HepG2 (cell line): ENCODE measurements around the gene DZIP1L. TPM values are rescaled to one million over a fixed set of nuclear protein-coding genes. Genes with fewer than 3 reads are reported as not detected.

Experiments used
- ATAC-seq: fragments of 200-7000 bp; cut with Tn5 transposase; 3 replicates; pipeline ENCODE4 v1.9.1; 2020; ENCODE audit warnings: mild to moderate bottlenecking, moderate library complexity
- BruUV-seq: library from RNA; stranded (reverse); fragments of 400-500 nt; replicated peaks from 2 replicates; lab custom pipeline; 2021; lab: Mats Ljungman, UMichigan
- CTCF ChIA-PET: fragments of 300-600 bp; formaldehyde crosslinking; extraction: SDS; loops from one replicate; lab custom pipeline; 2021; ENCODE audit warnings: low total read pairs, inconsistent platforms, low intra/inter-chr PET ratio; lab: Yijun Ruan, JAX
- POLR2A ChIA-PET: fragments of 350-600 bp; sonication (Branson Sonifier 250); formaldehyde crosslinking; loops from one replicate; lab custom pipeline; 2020; ENCODE audit warnings: antibody characterized with exemption, inconsistent platforms; lab: Yijun Ruan, JAX
- DNase-seq: peaks from one replicate; pipeline ENCODE4 v3.0.0-alpha.2; 2015; ENCODE audit warnings: low spot score
- FAIRE-seq: peaks from 3 replicates; lab custom pipeline; 2011; peaks lifted over from hg19 to GRCh38; lab: Jason Lieb, UNC
- H2AFZ ChIP-seq: one replicate; pipeline ENCODE4 v1.6.1; 2011; ENCODE audit warnings: low read length, inconsistent platforms
- H3K27ac ChIP-seq: fragments of 300-600 bp; 3 replicates; pipeline ENCODE4 v1.8.0; 2011; ENCODE audit warnings: mixed run types, mild to moderate bottlenecking, mixed read lengths, low read length, inconsistent platforms; ENCODE audit not compliant: insufficient read depth; ENCODE audit errors: extremely low read length
- H3K27me3 ChIP-seq, 2 experiments: fragments of 200-600 bp in 1 of 2; 2 replicates in 1 of 2; 3 replicates in 1 of 2; pipeline versions ENCODE4 v1.6.0 to v1.8.0; 2011; ENCODE audit warnings: low read length in 2 of 2, mild to moderate bottlenecking in 2 of 2, moderate library complexity in 2 of 2, inconsistent platforms in 1 of 2; ENCODE audit not compliant: insufficient read depth in 2 of 2, control insufficient read depth in 1 of 2
- H3K36me3 ChIP-seq, 2 experiments: fragments of 200-600 bp in 1 of 2; replicated peaks in 1 of 2; 2 replicates in 1 of 2; 3 replicates in 1 of 2; pipeline versions ENCODE4 v1.5.1 to v1.8.0; 2011; ENCODE audit warnings: low read length in 2 of 2, inconsistent platforms in 1 of 2; ENCODE audit not compliant: insufficient read depth in 2 of 2, control insufficient read depth in 1 of 2
- H3K4me1 ChIP-seq: 2 replicates; pipeline ENCODE4 v1.5.1; 2012; ENCODE audit warnings: low read length, inconsistent platforms; ENCODE audit not compliant: insufficient read depth
- H3K4me2 ChIP-seq: 2 replicates; pipeline ENCODE4 v1.6.0; 2011; ENCODE audit warnings: low read depth, low read length, inconsistent platforms
- H3K4me3 ChIP-seq, 3 experiments: fragments of 200-600 bp in 1 of 3; sonication (generic), shearing (Covaris generic) in 1 of 3; replicated peaks in 1 of 3; 2 replicates each; pipeline ENCODE4 v1.5.1; 2011 to 2016; ENCODE audit warnings: low read length in 3 of 3, inconsistent platforms in 2 of 3, low read depth in 2 of 3, mild to moderate bottlenecking in 2 of 3, control low read depth in 1 of 3, mixed read lengths in 1 of 3; ENCODE audit not compliant: insufficient read depth in 1 of 3
- H3K79me2 ChIP-seq: one replicate; pipeline ENCODE4 v1.6.1; 2011; ENCODE audit warnings: low read length, inconsistent platforms; ENCODE audit not compliant: insufficient read depth
- H3K9ac ChIP-seq: 2 replicates; pipeline ENCODE4 v1.6.0; 2011; ENCODE audit warnings: mild to moderate bottlenecking, low read depth, low read length, inconsistent platforms; ENCODE audit not compliant: insufficient read depth
- H3K9me3 ChIP-seq: 2 replicates; pipeline ENCODE4 v1.5.1; 2012; ENCODE audit warnings: mild to moderate bottlenecking, low read length
- H4K20me1 ChIP-seq: 2 replicates; pipeline ENCODE4 v1.6.0; 2011; ENCODE audit warnings: inconsistent platforms, mild to moderate bottlenecking, low read length, moderate library complexity; ENCODE audit not compliant: insufficient read depth
- BATF2 ChIP-seq: sonication (generic); formaldehyde crosslinking; IDR thresholded peaks from 2 replicates; pipeline ENCODE4 v1.8.0; 2022; ENCODE audit warnings: mild to moderate bottlenecking, missing genetic modification reagents, moderate library complexity
- FOXA3 ChIP-seq: IDR thresholded peaks from 2 replicates; pipeline ENCODE4 v1.6.1; 2016; ENCODE audit warnings: missing genetic modification reagents, missing compliant biosample characterization
- GABPA ChIP-seq, 2 experiments: IDR thresholded peaks; 2 replicates each; pipeline ENCODE4 v1.6.1; 2011 to 2016; ENCODE audit warnings: low read depth in 2 of 2, low read length in 1 of 2, missing biosample characterization in 1 of 2, missing genetic modification characterization in 1 of 2
- KDM5B ChIP-seq: sonication (generic); formaldehyde crosslinking; IDR thresholded peaks from 2 replicates; pipeline ENCODE4 v1.4.0; 2020; ENCODE audit warnings: missing genetic modification reagents, mild to moderate bottlenecking, borderline replicate concordance
- KLF15 ChIP-seq: sonication (generic); formaldehyde crosslinking; IDR thresholded peaks from 2 replicates; pipeline ENCODE4 v1.8.1; 2023; ENCODE audit warnings: borderline replicate concordance, mild to moderate bottlenecking, inconsistent platforms, missing genetic modification reagents, mixed read lengths
- MED13 ChIP-seq: sonication (generic); formaldehyde crosslinking; IDR thresholded peaks from 2 replicates; pipeline ENCODE4 v1.5.0; 2020; ENCODE audit warnings: missing genetic modification reagents
- MIER3 ChIP-seq: IDR thresholded peaks from 2 replicates; pipeline ENCODE4 v1.6.1; 2016; ENCODE audit warnings: missing compliant biosample characterization, borderline replicate concordance
- MXD3 ChIP-seq: IDR thresholded peaks from 2 replicates; pipeline ENCODE4 v1.6.1; 2016; ENCODE audit warnings: mild to moderate bottlenecking, missing biosample characterization, missing genetic modification reagents
- NCOA2 ChIP-seq: sonication (generic); formaldehyde crosslinking; IDR thresholded peaks from 2 replicates; pipeline ENCODE4 v1.8.0; 2022; ENCODE audit warnings: inconsistent platforms
- NRL ChIP-seq: sonication (generic); formaldehyde crosslinking; IDR thresholded peaks from 2 replicates; pipeline ENCODE4 v1.5.0; 2020; ENCODE audit warnings: missing genetic modification reagents, mild to moderate bottlenecking, moderate library complexity, borderline replicate concordance
- PBX2 ChIP-seq: IDR thresholded peaks from 2 replicates; pipeline ENCODE4 v1.6.1; 2016; ENCODE audit warnings: control low read depth
- PITX1 ChIP-seq: sonication (generic); formaldehyde crosslinking; IDR thresholded peaks from 2 replicates; pipeline ENCODE4 v1.5.1; 2020; ENCODE audit warnings: mild to moderate bottlenecking, missing genetic modification reagents
- POLR2G ChIP-seq: fragments of 200-400 bp; formaldehyde crosslinking; IDR thresholded peaks from 2 replicates; pipeline ENCODE4 v1.6.1; 2018; ENCODE audit warnings: mild to moderate bottlenecking, low read depth, low read length, moderate library complexity
- RXRA ChIP-seq: sonication (generic); formaldehyde crosslinking; IDR thresholded peaks from 2 replicates; pipeline ENCODE4 v1.5.1; 2020; ENCODE audit warnings: missing genetic modification reagents
- SMYD3 ChIP-seq: sonication (generic); formaldehyde crosslinking; IDR thresholded peaks from 2 replicates; pipeline ENCODE4 v1.8.1; 2023; ENCODE audit warnings: mild to moderate bottlenecking, missing genetic modification reagents
- ZNF121 ChIP-seq: sonication (generic); formaldehyde crosslinking; IDR thresholded peaks from 2 replicates; pipeline ENCODE4 v1.5.0; 2020; ENCODE audit warnings: mild to moderate bottlenecking, missing genetic modification reagents
- ZNF501 ChIP-seq: sonication (generic); formaldehyde crosslinking; IDR thresholded peaks from 2 replicates; pipeline ENCODE4 v1.5.1; 2020; ENCODE audit warnings: mild to moderate bottlenecking, moderate library complexity, missing genetic modification reagents
- ZNF556 ChIP-seq: sonication (generic); formaldehyde crosslinking; IDR thresholded peaks from 2 replicates; pipeline ENCODE4 v1.4.0; 2020; ENCODE audit warnings: mild to moderate bottlenecking, missing genetic modification reagents, borderline replicate concordance
- ZNF782 ChIP-seq: sonication (generic); formaldehyde crosslinking; IDR thresholded peaks from 2 replicates; pipeline ENCODE4 v1.4.0; 2020; ENCODE audit warnings: missing genetic modification reagents, mild to moderate bottlenecking, borderline replicate concordance
- WGBS: methylation state at CpG from one replicate; pipeline ENCODE4 v1.1.6; 2017; ENCODE audit warnings: low lambda C conversion rate; 5-methylcytosine and 5-hydroxymethylcytosine counted together
- in situ Hi-C: cut with HindIII; loops from 2 replicates; pipeline ENCODE4 v1.10.0; 2017; ENCODE audit warnings: low pct_unique_long_range_greater_than_20kb; ENCODE audit not compliant: extremely low pct_ligation_motif_present
- intact Hi-C: fragments of 100-400 bp; cut with micrococcal nuclease; formaldehyde crosslinking; loops from one replicate; pipeline ENCODE4 v1.10.0; 2022; ENCODE audit not compliant: unreplicated experiment
- polyA plus RNA-seq, 8 experiments: library from polyadenylated mRNA; depleted of rRNA in 3 of 8; stranded (reverse) in 7 of 8; unstranded in 1 of 8; fragments of >200 nt; fragmentation: Illumina TruSeq in 4 of 8; extraction: Trizol in 4 of 8; gene quantifications; 2 replicates each; pipeline versions ENCODE4 v1.2.1 to v1.2.3, GENCODE V29; 2011 to 2016; ENCODE audit warnings: low read depth in 4 of 8, missing spikeins in 1 of 8, mixed read lengths in 1 of 8; ENCODE audit not compliant: insufficient read depth in 1 of 8
- total RNA-seq, 5 experiments: library from RNA; depleted of rRNA; stranded (reverse); fragments of >200 nt; fragmentation: Illumina TruSeq; extraction: Trizol; gene quantifications; 2 replicates each; pipeline ENCODE4 v1.2.3, GENCODE V29; 2016; ENCODE audit warnings: low read depth in 1 of 5
- TF ChIP-seq, protein P1 (sequence below): sonication (generic); formaldehyde crosslinking; IDR thresholded peaks from 2 replicates; pipeline ENCODE4 v1.8.1; 2023; ENCODE audit warnings: mild to moderate bottlenecking, missing genetic modification reagents

DZIP1L gene
- total and polyA plus RNA-seq, 2 of the 13 experiments (the other 11 are each of a cell fraction or from before 2014, with no cell fraction given) = 0.90 to 1.2 TPM

DNA sequence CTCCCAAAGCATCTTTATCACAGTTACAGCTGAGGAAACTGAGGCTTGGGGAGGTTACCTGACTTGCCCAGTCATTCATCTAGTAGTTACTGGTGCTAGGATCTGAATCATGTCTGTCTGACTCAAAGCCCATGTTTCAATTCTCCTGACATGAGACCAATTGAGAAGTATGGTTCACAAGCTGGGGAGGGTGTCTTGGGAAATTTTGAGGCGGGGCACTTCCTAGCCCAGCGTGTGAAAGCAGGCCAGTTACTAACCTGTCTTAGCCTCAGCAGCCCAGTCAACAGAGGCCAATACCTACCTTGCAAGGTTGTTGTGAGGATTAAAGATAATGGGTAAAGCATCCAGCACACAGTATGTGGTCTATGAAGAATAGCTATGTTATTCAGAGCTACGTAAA is 68.5 kb downstream of the DZIP1L start:
- H3K9ac ChIP-seq = no peak overlapping the region
- in situ Hi-C loops = no loop called here
- intact Hi-C loops = no loop called here
- H2AFZ ChIP-seq = no peak overlapping the region
- no peaks in the 10 kb centered on the region for H4K20me1 ChIP-seq
- 69% methylated on average over 3 of the region's 3 CpGs for WGBS
- no peak overlapping the region for H3K4me2 ChIP-seq
- no peak overlapping the region for H3K27ac ChIP-seq
- H3K36me3 ChIP-seq = no peaks in the 10 kb centered on the region
- DNase-seq (no peak), ATAC-seq (no peak), FAIRE-seq (no peak)
- CTCF ChIA-PET = no interaction called here
- H3K9me3 ChIP-seq = no peaks in the 10 kb centered on the region
- TF ChIP-seq POLR2G (no peak), ZNF556 (CRISPR knock-in tag) (no peak), RXRA (CRISPR knock-in tag) (no peak), ZNF782 (no peak), NCOA2 (no peak), BATF2 (CRISPR knock-in tag) (no peak), NRL (CRISPR knock-in tag) (no peak), MXD3 (CRISPR knock-in tag) (no peak), MED13 (no peak), SMYD3 (CRISPR knock-in tag) (no peak), KDM5B (CRISPR knock-in tag) (no peak), PBX2 (CRISPR knock-in tag) (no peak), GABPA (IDR thresholded peaks at IDR 0.05; ENCODE audit: low read depth, low read length) (no peak), GABPA (CRISPR knock-in tag; IDR thresholded peaks at IDR 0.05; ENCODE audit: low read depth) (no peak), KLF15 (CRISPR knock-in tag) (no peak), PITX1 (CRISPR knock-in tag) (no peak), ZNF501 (CRISPR knock-in tag) (no peak), FOXA3 (CRISPR knock-in tag) (no peak), MIER3 (no peak), ZNF121 (no peak)
- TF ChIP-seq, protein P1, sequence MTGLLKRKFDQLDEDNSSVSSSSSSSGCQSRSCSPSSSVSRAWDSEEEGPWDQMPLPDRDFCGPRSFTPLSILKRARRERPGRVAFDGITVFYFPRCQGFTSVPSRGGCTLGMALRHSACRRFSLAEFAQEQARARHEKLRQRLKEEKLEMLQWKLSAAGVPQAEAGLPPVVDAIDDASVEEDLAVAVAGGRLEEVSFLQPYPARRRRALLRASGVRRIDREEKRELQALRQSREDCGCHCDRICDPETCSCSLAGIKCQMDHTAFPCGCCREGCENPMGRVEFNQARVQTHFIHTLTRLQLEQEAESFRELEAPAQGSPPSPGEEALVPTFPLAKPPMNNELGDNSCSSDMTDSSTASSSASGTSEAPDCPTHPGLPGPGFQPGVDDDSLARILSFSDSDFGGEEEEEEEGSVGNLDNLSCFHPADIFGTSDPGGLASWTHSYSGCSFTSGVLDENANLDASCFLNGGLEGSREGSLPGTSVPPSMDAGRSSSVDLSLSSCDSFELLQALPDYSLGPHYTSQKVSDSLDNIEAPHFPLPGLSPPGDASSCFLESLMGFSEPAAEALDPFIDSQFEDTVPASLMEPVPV (CRISPR knock-in tag) = no peak
- TF ChIP-seq, all 625 proteins: peak for 0
- POLR2A ChIA-PET = no interaction called here
- no peak overlapping the region for H3K4me3 ChIP-seq
- no peaks in the 10 kb centered on the region for H3K79me2 ChIP-seq
- H3K4me1 ChIP-seq = no peaks in the 10 kb centered on the region
- BruUV-seq = no TSS peak
- no peaks in the 10 kb centered on the region for H3K27me3 ChIP-seq
